Measurements from ENCODE around the gene DMD.

DNA sequence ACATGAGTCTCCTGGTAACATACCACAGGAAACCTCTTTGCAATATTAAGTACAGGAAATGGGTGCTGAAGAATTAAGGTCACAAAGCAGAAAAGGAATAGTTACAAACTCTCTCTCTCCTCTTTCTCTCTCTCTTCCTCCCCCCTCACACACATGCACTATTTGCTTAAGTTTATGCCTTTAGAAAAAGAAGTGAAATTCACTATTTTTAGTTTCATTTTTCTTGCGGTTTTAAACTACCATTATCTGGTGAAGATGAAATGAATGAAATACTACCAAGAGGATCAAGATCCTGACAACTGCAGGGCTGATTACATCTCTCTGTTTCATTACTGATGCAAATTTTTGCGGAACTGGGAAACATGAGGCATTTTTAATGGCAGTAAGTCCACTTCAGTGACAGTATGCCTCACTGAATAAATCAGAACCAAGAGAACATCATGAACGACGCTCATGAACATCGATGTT, 2075.2 kb downstream of the DMD start:
- TF ChIP-seq, protein P1, sequence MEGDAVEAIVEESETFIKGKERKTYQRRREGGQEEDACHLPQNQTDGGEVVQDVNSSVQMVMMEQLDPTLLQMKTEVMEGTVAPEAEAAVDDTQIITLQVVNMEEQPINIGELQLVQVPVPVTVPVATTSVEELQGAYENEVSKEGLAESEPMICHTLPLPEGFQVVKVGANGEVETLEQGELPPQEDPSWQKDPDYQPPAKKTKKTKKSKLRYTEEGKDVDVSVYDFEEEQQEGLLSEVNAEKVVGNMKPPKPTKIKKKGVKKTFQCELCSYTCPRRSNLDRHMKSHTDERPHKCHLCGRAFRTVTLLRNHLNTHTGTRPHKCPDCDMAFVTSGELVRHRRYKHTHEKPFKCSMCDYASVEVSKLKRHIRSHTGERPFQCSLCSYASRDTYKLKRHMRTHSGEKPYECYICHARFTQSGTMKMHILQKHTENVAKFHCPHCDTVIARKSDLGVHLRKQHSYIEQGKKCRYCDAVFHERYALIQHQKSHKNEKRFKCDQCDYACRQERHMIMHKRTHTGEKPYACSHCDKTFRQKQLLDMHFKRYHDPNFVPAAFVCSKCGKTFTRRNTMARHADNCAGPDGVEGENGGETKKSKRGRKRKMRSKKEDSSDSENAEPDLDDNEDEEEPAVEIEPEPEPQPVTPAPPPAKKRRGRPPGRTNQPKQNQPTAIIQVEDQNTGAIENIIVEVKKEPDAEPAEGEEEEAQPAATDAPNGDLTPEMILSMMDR (IDR thresholded peaks at IDR 0.05; ENCODE audit: insufficient read depth, low read depth, low read length) = no peak
- no peak for TF ChIP-seq EZH2 (IDR thresholded peaks at IDR 0.05; ENCODE audit: insufficient read depth, low read length)

All from astrocyte (in vitro differentiated cells and primary cell).